Chondrocyte (in vitro differentiated cells): Measurements from ENCODE around the gene HMBS. TPM values are rescaled to one million over a fixed set of nuclear protein-coding genes. Genes with fewer than 3 reads are reported as not detected.

Source experiments
- DNase-seq: peaks from one replicate; pipeline ENCODE4 v3.0.0; 2021; ENCODE audit warnings: mixed read lengths, low spot score
- H3K27ac Mint-ChIP-seq: one replicate; pipeline ENCODE4 v1.8.0; 2021; ENCODE audit warnings: mild to moderate bottlenecking, moderate library complexity, mixed read lengths; ENCODE audit not compliant: unreplicated experiment
- H3K27me3 Mint-ChIP-seq: 2 replicates; pipeline ENCODE4 v1.8.0; 2021; ENCODE audit warnings: low read depth, mixed read lengths
- H3K36me3 Mint-ChIP-seq: 2 replicates; pipeline ENCODE4 v1.8.0; 2021; ENCODE audit warnings: low read depth, mixed read lengths
- H3K4me1 Mint-ChIP-seq: 2 replicates; pipeline ENCODE4 v1.8.0; 2021; ENCODE audit warnings: low read depth, mild to moderate bottlenecking, mixed read lengths
- H3K4me3 Mint-ChIP-seq: one replicate; pipeline ENCODE4 v1.8.0; 2021; ENCODE audit warnings: mild to moderate bottlenecking, moderate library complexity, mixed read lengths; ENCODE audit not compliant: unreplicated experiment
- H3K9me3 Mint-ChIP-seq: 2 replicates; pipeline ENCODE4 v1.8.0; 2021; ENCODE audit warnings: low read depth, mixed read lengths
- total RNA-seq: library from RNA; stranded (reverse); gene quantifications from 3 replicates; pipeline ENCODE4 v1.2.1, GENCODE V29; 2021
- TF ChIP-seq, protein P1 (sequence below): fragments of 200-600 bp; sonication (generic); IDR thresholded peaks from 2 replicates; pipeline ENCODE4 v1.5.0; 2021; ENCODE audit warnings: antibody characterized with exemption, mild to moderate bottlenecking, moderate library complexity

Gene HMBS
- total RNA-seq, 1 donor from 2014 or later = 16.1 TPM

DNA sequence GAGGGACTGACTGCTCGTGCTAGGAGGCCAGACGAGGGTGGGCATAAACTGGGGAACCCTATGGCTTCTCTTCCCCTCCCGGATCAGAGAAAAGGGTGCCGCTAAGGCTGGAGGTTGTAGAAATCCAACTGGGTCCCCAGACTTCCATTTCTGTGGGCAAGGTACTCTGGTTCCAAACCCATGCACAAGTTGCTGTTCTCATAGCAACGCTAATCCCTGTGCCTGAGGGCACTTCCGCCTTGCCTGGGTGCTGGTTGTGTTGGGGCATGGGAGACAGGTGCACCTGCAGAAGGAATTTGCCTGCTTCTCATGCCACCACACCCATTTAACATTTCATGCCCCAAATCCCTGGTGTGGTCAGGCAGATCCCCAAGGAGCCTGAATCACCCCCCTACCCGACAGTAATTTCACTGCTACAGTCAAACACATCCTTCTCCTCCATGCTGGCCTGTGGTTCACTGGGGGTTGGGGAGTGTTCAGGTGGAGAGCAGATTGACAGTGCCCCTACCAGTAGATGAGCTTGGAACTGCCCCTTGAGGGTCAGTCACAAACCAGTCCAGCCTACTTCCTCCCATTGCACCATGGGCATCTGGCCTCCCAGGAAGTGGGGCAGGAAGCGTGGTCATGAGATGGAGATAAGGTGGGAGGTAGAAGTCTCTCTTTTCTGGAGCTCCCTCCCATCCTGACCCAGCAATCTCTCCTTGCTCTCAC is 23.6 kb downstream of the HMBS start:
- Mint-ChIP-seq H3K9me3 (no peaks in the 10 kb centered on the region), H3K36me3 (peaks cover 9% of the 10 kb centered on the region), H3K4me1 (peaks cover 32% of the 10 kb centered on the region), H3K4me3 (peak overlapping the region; percentile 80), H3K27ac (peak overlapping the region; percentile 41), H3K27me3 (no peaks in the 10 kb centered on the region)
- TF ChIP-seq, protein P1, sequence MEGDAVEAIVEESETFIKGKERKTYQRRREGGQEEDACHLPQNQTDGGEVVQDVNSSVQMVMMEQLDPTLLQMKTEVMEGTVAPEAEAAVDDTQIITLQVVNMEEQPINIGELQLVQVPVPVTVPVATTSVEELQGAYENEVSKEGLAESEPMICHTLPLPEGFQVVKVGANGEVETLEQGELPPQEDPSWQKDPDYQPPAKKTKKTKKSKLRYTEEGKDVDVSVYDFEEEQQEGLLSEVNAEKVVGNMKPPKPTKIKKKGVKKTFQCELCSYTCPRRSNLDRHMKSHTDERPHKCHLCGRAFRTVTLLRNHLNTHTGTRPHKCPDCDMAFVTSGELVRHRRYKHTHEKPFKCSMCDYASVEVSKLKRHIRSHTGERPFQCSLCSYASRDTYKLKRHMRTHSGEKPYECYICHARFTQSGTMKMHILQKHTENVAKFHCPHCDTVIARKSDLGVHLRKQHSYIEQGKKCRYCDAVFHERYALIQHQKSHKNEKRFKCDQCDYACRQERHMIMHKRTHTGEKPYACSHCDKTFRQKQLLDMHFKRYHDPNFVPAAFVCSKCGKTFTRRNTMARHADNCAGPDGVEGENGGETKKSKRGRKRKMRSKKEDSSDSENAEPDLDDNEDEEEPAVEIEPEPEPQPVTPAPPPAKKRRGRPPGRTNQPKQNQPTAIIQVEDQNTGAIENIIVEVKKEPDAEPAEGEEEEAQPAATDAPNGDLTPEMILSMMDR = no peak
- DNase-seq = peak; percentile 50

DNA sequence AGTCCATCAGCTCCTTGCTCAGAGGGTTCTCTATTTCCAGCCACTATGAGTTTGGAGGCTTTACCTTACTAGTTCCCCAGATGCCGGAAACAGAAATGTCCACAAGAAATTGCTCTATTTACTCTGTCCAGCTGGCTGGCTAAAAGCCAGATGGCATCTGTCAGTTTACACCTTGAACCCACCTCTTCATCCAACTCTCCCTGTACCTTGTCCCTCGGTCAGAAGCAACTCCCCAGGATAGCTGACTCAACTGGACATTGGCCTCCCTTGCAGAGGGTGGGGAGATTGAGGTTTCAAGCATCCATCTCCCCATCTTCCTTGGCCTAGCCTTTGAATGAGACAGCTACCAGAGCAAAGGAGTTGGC is 24.2 kb downstream of the HMBS start:
- Mint-ChIP-seq H3K4me3 (peak overlapping the region; percentile 80), H3K36me3 (peaks cover 12% of the 10 kb centered on the region), H3K27me3 (no peaks in the 10 kb centered on the region), H3K9me3 (no peaks in the 10 kb centered on the region), H3K4me1 (peaks cover 30% of the 10 kb centered on the region), H3K27ac (peak overlapping the region; percentile 25)
- DNase-seq = no peak
- TF ChIP-seq, protein P1 = no peak

DNA sequence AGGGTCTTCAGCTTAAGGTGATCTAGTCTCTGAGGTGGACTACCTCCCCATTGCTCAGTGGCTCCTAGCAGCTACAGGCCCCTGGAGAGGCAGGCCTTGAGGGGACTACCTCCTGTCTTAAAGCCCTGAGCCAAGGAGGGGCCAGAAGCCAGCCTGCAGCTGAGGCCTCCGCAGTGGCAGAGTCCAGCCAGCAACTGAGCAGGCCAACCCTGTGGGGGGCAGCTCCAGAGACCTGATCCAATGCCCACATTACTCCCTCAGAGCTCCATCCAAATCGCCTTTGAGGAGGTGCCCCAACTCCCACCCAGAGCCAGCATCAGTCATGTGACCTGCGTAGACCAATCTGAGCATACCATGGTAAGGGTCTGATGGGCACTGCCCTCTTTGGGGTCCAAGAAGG is 25.2 kb downstream of the HMBS start:
- Mint-ChIP-seq H3K36me3 (peaks cover 12% of the 10 kb centered on the region), H3K27me3 (no peaks in the 10 kb centered on the region), H3K4me3 (no peak overlapping the region), H3K9me3 (no peaks in the 10 kb centered on the region), H3K27ac (no peak overlapping the region), H3K4me1 (peaks cover 30% of the 10 kb centered on the region)
- TF ChIP-seq, protein P1 = no peak
- DNase-seq = peak; percentile 50

DNA sequence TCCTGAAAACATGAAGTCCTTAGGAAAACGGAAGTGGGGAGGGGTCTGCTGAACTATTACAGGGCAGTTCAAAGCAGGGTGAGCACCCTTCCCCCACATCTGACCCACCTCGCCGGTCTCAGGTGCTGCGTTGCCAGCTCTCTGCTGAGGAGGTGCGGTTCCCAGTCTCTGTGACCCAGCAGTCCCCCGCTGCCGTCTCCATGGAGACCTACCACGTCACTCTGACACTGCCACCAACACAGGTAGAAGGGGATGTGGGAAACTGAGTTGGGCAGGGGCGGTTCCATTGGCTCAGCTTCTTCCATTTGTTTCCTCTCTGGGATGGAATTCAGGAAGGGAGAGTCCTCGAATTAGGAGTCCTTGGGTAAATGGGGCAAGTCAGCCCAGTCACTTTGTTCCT is 25.8 kb downstream of the HMBS start:
- Mint-ChIP-seq H3K4me1 (peaks cover 30% of the 10 kb centered on the region), H3K9me3 (no peaks in the 10 kb centered on the region), H3K36me3 (peaks cover 15% of the 10 kb centered on the region), H3K27me3 (no peaks in the 10 kb centered on the region), H3K27ac (no peak overlapping the region), H3K4me3 (no peak overlapping the region)
- TF ChIP-seq, protein P1 = no peak
- DNase-seq = no peak

DNA sequence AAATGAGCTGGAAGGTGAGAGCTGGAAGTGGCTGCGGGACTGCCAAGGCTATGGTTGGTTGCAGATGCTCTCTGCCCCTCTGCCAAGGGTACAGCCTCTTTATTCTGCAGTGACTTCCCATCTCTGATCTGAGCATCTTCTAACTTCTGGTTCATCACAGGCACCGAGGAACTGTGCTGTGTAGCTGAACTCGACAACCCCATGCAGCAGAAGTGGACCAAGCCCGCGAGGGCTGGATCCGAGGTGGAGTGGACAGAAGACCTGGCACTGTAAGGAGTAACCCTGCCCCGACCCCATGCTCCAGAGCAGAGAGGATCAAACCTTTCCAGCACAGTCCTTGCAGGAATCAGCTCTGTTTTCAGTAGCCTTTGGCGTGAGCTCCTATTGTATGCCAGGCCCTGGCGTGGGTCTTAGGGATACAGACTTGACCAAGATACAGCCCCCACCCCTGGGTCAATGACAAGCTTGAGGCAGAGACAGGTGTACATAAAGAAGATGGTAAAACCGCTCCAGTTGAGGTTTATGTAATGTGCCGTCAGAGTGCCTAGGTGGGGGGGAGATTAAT is 26.8 kb downstream of the HMBS start:
- no peak for DNase-seq
- H3K27me3 Mint-ChIP-seq = no peaks in the 10 kb centered on the region
- no peak overlapping the region for H3K4me3 Mint-ChIP-seq
- TF ChIP-seq, protein P1 = no peak
- H3K27ac Mint-ChIP-seq = no peak overlapping the region
- H3K9me3 Mint-ChIP-seq = no peaks in the 10 kb centered on the region
- H3K4me1 Mint-ChIP-seq = peaks cover 23% of the 10 kb centered on the region
- H3K36me3 Mint-ChIP-seq = peaks cover 17% of the 10 kb centered on the region
